DMS153 (cell line): ENCODE data around the gene CAMK2D.

ENCODE experiments used
- DNase-seq: peaks from one replicate; lab custom pipeline; 2025; lab: John Stamatoyannopoulos, UW

CAMK2D gene

GRCh38 chr4:113522433-113522832 lies 239.1 kb downstream of the CAMK2D start:
- no peak for DNase-seq

DNA sequence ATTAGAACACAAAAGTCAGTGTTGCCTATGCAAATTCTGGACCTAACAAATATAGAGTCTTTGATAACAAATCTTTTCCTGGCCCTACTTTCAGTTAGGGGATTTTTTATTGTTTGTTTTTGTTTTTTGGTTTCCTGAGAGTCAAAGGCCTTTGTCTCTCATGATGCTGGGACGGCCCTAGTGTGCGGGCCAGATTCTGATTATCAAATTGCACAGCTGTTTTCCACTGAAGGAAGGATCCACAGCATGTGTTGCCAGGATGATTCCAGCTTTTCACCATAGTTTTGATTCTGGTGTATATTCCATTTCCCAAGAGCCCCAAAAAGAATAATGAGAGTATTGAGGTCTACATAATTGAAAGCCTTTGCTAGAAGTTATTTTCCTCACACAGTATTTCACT lies 248.2 kb downstream of the CAMK2D start:
- no peak for DNase-seq

GRCh38 chr4:113512880-113513279 lies 248.7 kb downstream of the CAMK2D start:
- no peak for DNase-seq

GRCh38 chr4:113511944-113512343 lies 249.6 kb downstream of the CAMK2D start:
- no peak for DNase-seq

DNA sequence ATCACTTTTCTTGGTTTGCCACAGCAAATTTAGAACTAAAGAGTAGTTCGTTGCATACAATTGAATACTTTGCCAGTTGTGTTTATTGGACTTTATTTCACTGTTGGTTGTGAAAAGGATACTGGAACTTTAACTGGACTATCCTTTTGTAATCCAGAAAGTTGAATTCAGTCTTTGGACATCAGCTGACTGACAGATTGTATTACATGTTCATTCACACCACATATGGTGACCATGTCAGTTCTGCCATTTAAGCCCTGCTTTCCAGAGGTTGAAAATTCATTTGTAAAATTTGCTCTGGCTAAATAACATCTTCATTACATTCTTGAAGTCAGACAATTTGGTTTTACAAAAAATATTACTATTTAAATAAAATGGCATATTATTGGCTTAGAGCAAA lies 251.7 kb downstream of the CAMK2D start:
- no peak for DNase-seq

DNA sequence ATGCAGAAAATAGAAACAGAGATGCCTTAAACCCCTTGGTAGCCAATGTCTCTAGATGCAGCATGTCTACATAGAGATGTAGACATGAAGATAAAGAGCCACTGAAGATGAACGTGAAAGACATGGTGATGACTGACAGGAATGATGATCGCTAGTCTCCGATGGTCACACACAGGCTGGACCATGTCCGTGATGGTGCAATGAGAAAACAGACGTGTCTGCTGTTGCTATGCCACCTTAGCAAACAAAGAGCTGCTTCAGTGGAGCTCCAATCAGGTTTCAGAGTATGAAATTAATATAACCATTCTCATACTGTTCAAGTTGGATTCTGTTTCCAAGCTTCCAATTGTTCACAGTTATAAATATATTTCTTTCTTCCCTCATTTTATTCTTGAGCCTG lies 256.5 kb downstream of the CAMK2D start:
- no peak for DNase-seq

DNA sequence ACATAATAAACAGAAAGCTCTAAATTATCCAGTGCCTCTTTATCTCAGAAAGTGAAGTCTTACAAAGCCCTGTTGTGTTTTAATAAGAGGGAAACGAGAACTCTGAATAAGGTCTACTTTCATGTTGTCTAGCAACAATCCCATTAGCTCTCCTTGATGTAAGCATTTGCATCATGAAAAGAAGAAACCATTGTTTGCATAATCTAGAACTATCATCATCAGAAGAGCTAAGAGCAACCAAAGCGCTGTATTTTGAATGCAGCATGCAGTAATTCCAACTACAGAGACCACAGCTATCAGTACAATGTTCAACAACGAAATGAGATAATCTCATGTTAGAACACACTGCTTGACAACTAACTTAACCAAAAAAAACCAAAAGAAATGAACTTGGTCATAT lies 257.1 kb downstream of the CAMK2D start:
- no peak for DNase-seq

DNA sequence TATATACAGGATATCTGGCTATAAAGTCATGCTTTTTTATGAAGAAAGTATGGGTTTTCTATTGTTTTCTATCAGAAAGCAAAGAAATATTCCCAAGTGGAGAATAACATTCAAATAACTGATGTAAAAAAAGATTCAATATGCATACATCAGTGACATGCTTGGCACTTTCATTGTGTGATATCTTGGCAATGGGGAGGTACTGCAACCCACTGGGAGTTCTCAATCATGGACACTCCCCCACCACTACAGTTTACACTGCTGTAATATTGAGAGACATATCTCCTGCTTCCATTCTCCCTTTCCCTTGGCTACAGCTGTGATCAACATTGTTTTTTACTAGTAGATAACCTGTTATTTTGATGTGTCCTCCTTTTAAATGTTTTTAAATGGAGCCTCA lies 257.8 kb downstream of the CAMK2D start:
- no peak for DNase-seq

GRCh38 chr4:113502906-113503305 lies 258.6 kb downstream of the CAMK2D start:
- DNase-seq, result no peak

DNA sequence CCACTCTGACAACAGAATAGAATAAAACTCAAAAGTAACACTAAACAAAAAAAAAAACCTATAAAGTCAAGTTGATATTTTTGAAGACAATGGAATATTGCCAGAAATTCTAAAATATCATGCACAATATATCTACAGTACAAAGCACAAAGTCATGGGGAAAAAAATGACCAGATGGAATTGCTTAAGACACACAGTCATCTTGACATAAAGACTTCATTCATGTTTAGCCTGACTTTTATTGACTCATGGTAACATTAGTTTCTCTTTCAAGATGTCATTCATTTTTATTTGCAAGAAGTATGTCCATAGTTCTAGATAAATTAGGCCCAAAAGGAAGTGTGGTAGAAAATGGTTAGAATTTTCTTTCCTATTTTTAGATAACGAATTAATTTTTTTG lies 259.1 kb downstream of the CAMK2D start:
- no peak for DNase-seq

DNA sequence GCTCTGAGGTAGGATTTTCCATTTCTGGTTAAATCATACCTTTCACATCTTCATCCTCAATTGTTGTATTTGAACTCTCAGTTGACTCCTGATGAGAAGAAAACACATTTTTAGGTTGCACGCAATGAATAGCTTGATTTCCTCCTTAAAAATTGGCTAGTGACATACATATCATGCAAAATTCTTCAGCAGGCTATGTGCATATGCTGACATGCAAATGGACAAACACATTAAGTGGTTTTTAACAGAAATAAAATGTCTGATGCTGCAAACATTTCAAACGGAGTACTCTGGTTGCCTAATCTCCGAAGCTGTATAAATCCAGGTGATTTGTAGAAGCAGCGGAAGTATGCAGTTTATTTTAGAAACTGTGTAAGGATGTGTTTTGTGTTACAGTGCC lies 261.1 kb downstream of the CAMK2D start:
- no peak for DNase-seq

GRCh38 chr4:113499696-113500095 lies 261.8 kb downstream of the CAMK2D start:
- DNase-seq, result no peak

- peak; percentile 16 for DNase-seq
Measured at GRCh38 chr4:113499166-113499565, 262.4 kb downstream of the CAMK2D start.

DNA sequence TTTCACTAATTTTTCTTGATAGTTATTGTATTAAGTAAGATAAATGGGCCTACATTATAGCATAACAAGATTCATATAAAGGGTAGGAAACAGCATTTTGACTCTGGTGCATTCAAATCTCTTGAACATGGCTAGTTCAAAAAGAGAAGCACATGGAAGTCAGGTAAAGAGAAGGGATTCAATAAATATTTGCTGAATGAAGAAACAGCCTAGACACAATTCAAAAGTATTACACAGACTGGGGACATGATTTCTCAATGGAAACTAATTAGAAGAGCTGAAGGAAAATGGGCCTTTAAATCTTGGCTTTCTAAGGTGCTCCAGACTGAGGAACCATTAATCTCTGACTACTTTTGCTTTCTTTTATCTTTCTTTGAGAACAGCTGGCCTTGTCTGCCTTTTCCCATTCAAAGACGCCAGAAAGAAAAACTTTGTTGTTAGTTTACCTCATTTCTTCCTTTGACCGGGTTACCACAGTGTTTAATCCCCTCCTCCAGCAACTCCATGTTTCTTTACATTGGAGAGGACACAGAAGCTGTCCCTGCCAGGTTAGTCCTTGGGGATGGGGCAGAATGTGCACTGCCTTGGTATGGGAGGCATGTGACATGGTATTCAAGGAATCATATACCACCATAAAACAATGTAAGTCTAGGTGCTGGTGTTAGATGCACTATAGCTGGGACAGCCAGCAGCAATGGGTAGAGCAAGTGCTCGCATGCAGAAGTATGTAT lies 264.2 kb downstream of the CAMK2D start:
- DNase-seq, result no peak

DNA sequence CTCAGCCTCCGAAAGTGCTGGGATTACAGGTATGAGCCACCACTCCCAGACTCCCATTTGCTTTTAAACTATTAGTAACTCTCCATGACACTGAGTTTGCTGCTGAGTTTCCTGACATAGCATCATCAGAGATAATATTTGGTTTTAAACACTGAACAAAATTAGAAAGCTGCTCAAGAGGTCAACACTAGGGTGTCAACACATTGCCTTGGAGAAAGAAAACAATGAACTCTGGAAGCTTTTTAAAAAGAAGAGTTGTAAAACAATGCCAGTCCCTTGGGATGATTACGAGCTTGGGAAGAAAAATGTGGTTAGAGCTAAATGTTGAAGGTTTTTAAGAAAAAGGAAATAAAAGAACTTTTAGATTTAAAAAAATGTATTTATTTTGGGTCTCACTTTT lies 264.8 kb downstream of the CAMK2D start:
- no peak for DNase-seq

GRCh38 chr4:113495790-113496189 lies 265.7 kb downstream of the CAMK2D start:
- no peak for DNase-seq

- DNase-seq, result no peak
Measured at GRCh38 chr4:113483131-113483530, 278.4 kb downstream of the CAMK2D start.

- no peak for DNase-seq
Measured at GRCh38 chr4:113482325-113482724, 279.2 kb downstream of the CAMK2D start.

DNA sequence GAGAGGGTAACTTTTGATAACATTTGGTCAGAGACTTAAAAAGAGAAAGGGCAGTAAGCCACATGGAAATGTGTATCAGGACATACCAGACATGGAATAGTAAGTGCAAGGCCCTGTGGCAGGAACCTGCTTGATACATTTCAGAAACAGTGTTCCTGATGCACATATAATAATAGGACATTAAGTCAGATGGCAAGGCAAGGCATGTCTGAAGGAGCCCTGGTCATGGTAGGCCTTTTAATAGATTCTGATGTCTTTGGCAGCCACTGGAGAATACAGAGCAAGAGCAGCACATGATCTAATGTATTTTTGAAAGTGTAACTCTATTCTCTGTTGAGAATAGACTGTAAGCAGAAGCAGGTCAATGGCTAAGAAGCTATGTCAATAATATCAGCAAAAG lies 279.7 kb downstream of the CAMK2D start:
- no peak for DNase-seq

GRCh38 chr4:113480109-113480508 lies 281.4 kb downstream of the CAMK2D start:
- no peak for DNase-seq

DNA sequence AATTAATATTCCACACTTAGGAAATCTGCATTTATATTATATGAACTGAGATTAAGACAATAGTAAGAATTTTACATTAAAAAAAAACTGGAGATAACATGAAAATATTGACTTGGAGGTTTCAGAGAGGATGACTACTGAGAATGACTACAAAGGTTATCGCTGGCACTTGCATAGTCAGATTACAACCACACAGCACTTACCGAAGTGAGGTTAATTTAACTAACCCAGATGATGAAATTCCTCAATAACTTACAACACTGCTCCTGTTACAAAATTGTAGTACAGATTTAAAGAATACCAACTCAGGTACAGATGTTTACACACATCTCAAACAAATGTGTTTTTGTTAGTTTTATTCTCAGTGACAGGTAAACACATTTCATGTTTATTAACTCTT lies 283.5 kb downstream of the CAMK2D start:
- no peak for DNase-seq

GRCh38 chr4:113476800-113477199 lies 284.7 kb downstream of the CAMK2D start:
- DNase-seq, result no peak

- DNase-seq, result no peak
Measured at GRCh38 chr4:113474017-113474416, 287.5 kb downstream of the CAMK2D start.

DNA sequence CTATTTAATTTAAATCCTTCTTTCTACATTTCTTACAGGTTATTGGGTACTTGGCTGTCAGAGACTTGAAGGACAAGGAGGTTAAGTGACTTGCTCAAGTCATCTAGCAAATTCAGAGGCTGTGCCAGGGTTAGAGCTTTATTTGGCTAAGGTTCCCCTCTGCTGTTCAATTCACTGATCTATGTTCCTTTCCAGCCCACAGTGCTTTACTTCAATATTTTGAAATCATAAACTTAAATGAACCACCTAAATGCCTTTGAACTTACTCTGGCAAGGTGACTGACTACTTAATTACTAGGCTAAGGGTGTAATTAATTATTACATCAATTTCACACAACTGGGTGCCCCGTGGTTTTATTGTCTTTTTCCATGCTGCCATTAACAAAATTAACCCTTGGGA lies 288.7 kb downstream of the CAMK2D start:
- DNase-seq, result no peak
